NCI-H146 treated with DMSO at 0.1 percent for 48 hours (cell line): ENCODE measurements around the gene AGFG1.
"Not testable (repeated sequence)": the region's sequence is repeated elsewhere in the genome, so short reads cannot be mapped to it uniquely, and the experiment has no call there.

Source experiments
- DNase-seq: peaks from one replicate; lab custom pipeline; 2025; ENCODE audit not compliant: unreplicated experiment; lab: John Stamatoyannopoulos, UW

AGFG1 gene

GRCh38 chr2:227497158-227497557, 25.2 kb downstream of the AGFG1 start:
- no peak for DNase-seq

GRCh38 chr2:227499627-227500300, 27.8 kb downstream of the AGFG1 start:
- DNase-seq = no peak

DNA sequence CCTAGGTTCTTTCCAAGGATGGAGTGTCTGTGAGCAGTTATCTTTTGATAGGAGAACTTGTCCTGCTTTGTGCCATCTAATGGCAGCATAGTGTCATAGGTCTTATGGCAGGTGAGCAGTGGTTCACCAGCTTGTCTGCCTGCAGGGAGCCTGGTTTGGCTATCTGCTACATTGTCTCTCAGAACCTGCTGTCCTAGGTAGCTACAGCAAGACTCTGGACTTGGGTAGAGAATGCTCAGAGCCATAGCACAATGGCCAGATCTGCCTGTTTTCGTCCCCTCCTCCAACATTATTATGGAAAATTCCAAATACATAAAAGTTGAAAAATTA, 28.3 kb downstream of the AGFG1 start:
- DNase-seq = no peak

DNA sequence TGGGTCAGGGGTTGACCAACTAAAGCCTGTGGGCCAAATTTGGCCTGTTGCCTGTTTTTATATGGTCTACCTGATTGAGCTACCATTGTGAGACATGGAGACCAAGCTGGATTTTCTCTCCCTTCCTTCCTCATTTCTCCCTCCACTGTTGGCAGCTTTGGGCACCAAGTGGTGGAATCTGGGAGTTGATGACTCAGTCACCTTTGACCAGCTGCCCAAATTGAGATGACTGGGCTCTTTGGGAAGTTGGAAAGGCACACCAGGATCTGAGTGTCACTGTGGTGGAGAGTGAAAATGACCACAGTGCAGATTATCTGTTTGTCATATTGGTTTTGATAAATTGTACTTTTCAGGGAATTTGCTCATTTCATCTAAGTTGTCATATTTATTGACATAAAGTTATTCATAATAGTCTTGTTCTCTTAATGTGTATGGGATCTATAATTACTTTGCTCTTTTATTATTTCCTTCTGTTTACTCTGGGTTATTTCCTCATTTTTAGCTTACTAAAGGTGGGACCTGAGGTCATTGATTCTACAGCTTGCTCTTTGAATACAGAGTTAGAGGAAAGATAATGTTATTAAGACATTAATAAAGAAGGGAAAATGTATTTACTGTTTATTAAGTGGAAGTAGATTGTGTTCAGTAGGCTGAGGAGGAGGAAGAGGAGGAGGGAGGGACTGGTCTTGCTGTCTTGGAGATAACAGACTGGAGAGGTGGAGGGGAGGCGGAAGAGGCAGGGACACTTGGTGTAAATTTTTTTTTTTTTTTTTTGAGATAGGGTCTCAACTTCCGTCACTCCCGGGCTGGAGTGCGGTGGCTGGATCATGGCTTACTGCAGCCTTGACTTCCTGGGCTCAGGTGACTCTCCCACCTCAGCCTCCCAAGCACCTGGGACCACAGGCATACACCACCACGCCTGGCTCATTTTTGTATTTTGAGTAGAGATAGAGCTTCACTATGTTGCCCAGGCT, 31.8 kb downstream of the AGFG1 start:
- no peak for DNase-seq

GRCh38 chr2:227504700-227505099, 32.7 kb downstream of the AGFG1 start:
- DNase-seq = no peak

DNA sequence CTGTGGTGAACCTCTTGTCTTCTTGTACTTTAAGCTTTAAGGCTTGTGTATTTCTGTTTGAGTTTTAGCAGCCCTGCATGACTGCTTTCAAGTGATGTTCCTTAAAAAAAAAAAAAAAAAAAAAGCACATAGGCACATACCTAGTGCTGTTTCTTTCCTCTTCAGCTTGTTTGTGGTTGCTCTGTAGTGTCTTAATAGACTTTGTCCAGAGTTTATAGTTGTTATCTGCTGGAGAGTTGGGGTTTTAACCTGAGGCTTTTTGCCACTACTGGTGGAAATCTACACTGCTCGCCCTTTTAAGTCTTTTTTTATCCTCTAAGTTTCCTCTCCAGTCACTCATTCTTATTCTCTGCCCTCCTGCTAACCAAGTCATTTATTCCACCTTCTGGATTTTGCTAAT, 34.5 kb downstream of the AGFG1 start:
- no peak for DNase-seq

GRCh38 chr2:227507963-227508362, 36.0 kb downstream of the AGFG1 start:
- DNase-seq = no peak

GRCh38 chr2:227509076-227509475, 37.1 kb downstream of the AGFG1 start:
- DNase-seq = no peak

DNA sequence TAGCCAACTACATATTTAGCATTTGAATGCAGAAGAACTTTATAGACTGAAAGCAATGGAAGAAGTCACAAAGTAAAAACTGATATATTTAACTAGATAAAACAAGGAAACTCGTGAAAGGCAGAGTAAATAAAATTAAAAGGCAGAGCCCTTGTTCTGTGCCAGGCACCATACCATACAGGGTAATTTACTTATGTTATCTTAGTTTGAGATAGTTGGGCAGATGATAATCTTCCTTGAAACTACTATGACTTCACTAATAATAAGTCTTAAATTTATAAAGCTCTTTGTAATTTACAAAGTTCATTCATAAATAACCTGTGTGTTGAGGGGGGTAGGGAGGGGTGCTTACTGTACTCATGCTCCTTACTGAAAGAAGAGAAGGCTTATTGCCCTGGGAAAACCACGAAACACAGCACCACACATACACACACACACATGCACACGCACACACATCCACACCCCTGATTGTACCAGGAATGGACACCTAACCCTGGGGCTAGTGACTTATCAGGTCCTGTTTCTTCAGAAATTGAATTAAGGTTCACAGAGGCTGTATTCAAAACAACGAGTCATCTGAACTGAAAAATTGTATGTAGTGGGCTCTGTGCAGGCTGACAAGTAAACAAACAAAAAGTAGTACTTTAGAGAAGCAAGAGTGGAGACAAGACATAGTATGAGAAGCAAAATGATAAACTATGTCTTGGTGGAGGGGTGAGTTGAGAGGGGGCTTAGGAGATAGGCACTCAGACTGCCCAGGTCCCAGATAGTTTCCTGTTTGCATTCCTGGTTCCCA, 38.1 kb downstream of the AGFG1 start:
- no peak for DNase-seq

DNA sequence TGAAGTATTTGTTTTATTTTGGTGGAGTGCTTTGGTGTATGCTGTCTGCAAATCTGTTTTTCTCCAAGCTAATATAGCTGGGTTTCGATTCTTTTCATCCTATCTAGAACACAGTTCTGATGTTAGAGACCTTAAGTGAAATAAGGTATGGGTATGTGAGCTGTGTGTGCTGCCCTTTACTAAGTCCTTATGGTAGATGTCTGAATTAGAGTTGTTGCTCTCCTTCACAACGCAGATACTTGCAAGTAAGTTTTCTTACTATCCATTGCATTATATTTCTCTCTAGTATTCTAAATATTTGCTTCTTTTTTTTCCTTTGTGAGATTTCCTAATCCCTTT, 38.6 kb downstream of the AGFG1 start:
- DNase-seq = no peak

- DNase-seq = no peak
Measured at GRCh38 chr2:227511239-227511930, 39.4 kb downstream of the AGFG1 start.

GRCh38 chr2:227511955-227512354, 40.0 kb downstream of the AGFG1 start:
- no peak for DNase-seq

DNA sequence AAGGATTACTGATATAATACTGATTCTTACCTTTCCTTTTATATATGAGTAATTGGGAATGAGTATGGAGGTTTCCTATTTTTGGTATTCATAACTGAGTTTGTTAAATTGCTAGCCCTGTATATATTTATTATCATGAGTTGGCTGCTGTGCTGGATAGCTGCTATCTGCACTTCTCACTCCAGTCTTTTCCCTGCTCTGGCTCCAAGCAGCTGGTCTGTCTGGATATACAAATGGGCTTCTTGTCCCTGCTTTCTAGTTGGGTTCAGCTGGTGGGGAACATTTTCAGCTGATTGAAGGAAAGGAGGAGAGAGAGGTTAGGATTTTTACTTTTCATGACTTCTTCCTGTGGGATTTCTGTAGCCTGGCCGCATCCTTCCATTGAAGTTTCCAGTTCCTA, 41.2 kb downstream of the AGFG1 start:
- DNase-seq = no peak

DNA sequence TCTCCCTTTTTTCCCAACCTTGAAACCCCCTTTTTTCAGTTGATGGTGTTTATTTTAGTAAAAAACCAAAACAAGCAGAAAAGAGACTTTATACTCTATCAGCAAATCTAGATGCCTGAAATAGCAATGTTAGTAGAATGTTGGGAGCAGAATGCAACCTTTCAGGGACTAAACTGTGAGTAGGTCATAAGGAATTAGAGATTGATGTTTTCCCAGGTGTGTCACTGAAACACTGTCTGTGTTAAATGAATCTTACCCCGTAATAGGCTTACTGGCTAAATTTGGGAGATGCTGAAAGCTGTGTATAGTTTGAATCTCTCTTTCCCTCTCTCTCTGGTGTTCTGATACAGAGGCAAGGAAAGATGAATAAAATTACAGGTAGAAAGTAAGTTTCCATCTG, 43.8 kb downstream of the AGFG1 start:
- DNase-seq = no peak

- no peak for DNase-seq
Measured at GRCh38 chr2:227517724-227518123, 45.8 kb downstream of the AGFG1 start.

- not testable (repeated sequence) for DNase-seq
Measured at GRCh38 chr2:227518278-227518865, 46.4 kb downstream of the AGFG1 start.

GRCh38 chr2:227521178-227521577, 49.2 kb downstream of the AGFG1 start:
- DNase-seq = not testable (repeated sequence)

- no peak for DNase-seq
Measured at GRCh38 chr2:227524665-227525064, 52.7 kb downstream of the AGFG1 start.

- no peak for DNase-seq
Measured at GRCh38 chr2:227527351-227527750, 55.4 kb downstream of the AGFG1 start.

- no peak for DNase-seq
Measured at GRCh38 chr2:227528803-227529202, 56.8 kb downstream of the AGFG1 start.

GRCh38 chr2:227529871-227530270, 57.9 kb downstream of the AGFG1 start:
- DNase-seq = no peak
